Sigmoid colon (tissue), 7 donors: Measurements from ENCODE around the gene NOS1. TPM values are rescaled to one million over a fixed set of nuclear protein-coding genes. Genes with fewer than 3 reads are reported as not detected.

Source experiments
- DNase-seq: peaks from one replicate; pipeline ENCODE4 v3.0.0-alpha.2; 2019
- H3K27ac ChIP-seq, 4 donors: fragments of 200-600 bp; sonication (generic); one replicate each; pipeline ENCODE4 v1.5.1; 2016 to 2019; ENCODE audit warnings: mild to moderate bottlenecking in 1 of 4
- H3K27me3 ChIP-seq, 3 donors: fragments of 200-600 bp; sonication (generic); one replicate each; pipeline ENCODE4 v1.5.1; 2019; ENCODE audit warnings: mild to moderate bottlenecking in 1 of 3
- H3K36me3 ChIP-seq, 4 donors: fragments of 200-600 bp; sonication (generic); one replicate each; pipeline ENCODE4 v1.5.1; 2016 to 2019
- H3K4me1 ChIP-seq, 4 donors: fragments of 200-600 bp; sonication (generic); one replicate each; pipeline ENCODE4 v1.5.1; 2017 to 2019
- H3K4me3 ChIP-seq, 4 donors: fragments of 200-600 bp; sonication (generic); one replicate each; pipeline ENCODE4 v1.5.1; 2017 to 2019; ENCODE audit warnings: mild to moderate bottlenecking in 2 of 4, moderate library complexity in 1 of 4
- H3K9me3 ChIP-seq, 4 donors: fragments of 200-600 bp in 3 of 4; sonication (generic) in 3 of 4; one replicate each; pipeline versions ENCODE4 v1.5.1 to v1.6.1; 2013 to 2019
- EP300 ChIP-seq, 4 donors: sonication (generic); formaldehyde crosslinking; IDR thresholded peaks; one replicate each; pipeline ENCODE4 v1.6.1; 2017; ENCODE audit warnings: antibody characterized with exemption in 4 of 4
- POLR2A ChIP-seq, 2 donors: fragments of 450-650 bp; IDR thresholded peaks; one replicate each; pipeline ENCODE4 v1.6.1; 2016; ENCODE audit warnings: antibody characterized with exemption in 2 of 2, mild to moderate bottlenecking in 2 of 2, moderate library complexity in 2 of 2
- POLR2AphosphoS5 ChIP-seq, 4 donors: sonication (generic); formaldehyde crosslinking; IDR thresholded peaks; one replicate each; pipeline ENCODE4 v1.6.1; 2017; ENCODE audit warnings: antibody characterized with exemption in 4 of 4
- WGBS, 2 donors: extraction: QIAGEN DNeasy Blood & Tissue Kit; methylation state at CpG; one replicate each; pipeline ENCODE4 v1.1.7; 2013; 5-methylcytosine and 5-hydroxymethylcytosine counted together
- intact Hi-C: fragments of 100-400 bp; cut with DNase I; formaldehyde crosslinking; loops from one replicate; pipeline ENCODE4 v1.15.1; 2023
- polyA plus RNA-seq, 3 donors: library from polyadenylated mRNA; stranded (reverse); fragments of 200-250 nt; gene quantifications; one replicate each; pipeline ENCODE4 v1.2.3, GENCODE V29; 2013
- total RNA-seq, 4 donors: library from RNA; depleted of rRNA; stranded (reverse); fragments of >200 nt; gene quantifications; one replicate each; pipeline ENCODE4 v1.1.0, GENCODE V29; 2016
- TF ChIP-seq, protein P1 (sequence below), 4 experiments: fragments of 450-650 bp in 3 of 4; fragments of 200-600 bp in 1 of 4; IDR thresholded peaks; one replicate each; pipeline ENCODE4 v1.5.1; 2016 to 2019; ENCODE audit warnings: antibody characterized with exemption in 4 of 4, mild to moderate bottlenecking in 3 of 4, moderate library complexity in 2 of 4
- donor health status: healthy with polysubstance abuse.
- donor health status: Bipolar disorder and iron deficiency.
- donor health status: healthy.

NOS1 gene
- total and polyA plus RNA-seq, 7 donors: 1.6 to 14.7 (median 10.3) TPM; not detected in 2

- TF ChIP-seq POLR2A (IDR thresholded peaks at IDR 0.05) (no peak), POLR2AphosphoS5 (IDR thresholded peaks at IDR 0.05) (no peak), EP300 (IDR thresholded peaks at IDR 0.05) (no peak)
- TF ChIP-seq, protein P1, sequence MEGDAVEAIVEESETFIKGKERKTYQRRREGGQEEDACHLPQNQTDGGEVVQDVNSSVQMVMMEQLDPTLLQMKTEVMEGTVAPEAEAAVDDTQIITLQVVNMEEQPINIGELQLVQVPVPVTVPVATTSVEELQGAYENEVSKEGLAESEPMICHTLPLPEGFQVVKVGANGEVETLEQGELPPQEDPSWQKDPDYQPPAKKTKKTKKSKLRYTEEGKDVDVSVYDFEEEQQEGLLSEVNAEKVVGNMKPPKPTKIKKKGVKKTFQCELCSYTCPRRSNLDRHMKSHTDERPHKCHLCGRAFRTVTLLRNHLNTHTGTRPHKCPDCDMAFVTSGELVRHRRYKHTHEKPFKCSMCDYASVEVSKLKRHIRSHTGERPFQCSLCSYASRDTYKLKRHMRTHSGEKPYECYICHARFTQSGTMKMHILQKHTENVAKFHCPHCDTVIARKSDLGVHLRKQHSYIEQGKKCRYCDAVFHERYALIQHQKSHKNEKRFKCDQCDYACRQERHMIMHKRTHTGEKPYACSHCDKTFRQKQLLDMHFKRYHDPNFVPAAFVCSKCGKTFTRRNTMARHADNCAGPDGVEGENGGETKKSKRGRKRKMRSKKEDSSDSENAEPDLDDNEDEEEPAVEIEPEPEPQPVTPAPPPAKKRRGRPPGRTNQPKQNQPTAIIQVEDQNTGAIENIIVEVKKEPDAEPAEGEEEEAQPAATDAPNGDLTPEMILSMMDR (IDR thresholded peaks at IDR 0.05): no peak
Measured at GRCh38 chr12:117342682-117343081, 18.7 kb downstream of the NOS1 start.

GRCh38 chr12:117342247-117342646 lies 19.2 kb downstream of the NOS1 start:
- no peak for DNase-seq
- Histone ChIP-seq H3K4me1 (no peaks in the 10 kb centered on the region), H3K9me3 (no peaks in the 10 kb centered on the region), H3K36me3 (no peaks in the 10 kb centered on the region), H3K27ac (no peak overlapping the region), H3K4me3 (no peak overlapping the region), H3K27me3 (no peaks in the 10 kb centered on the region)
- intact Hi-C loops: no loop called here
- TF ChIP-seq, protein P1 (IDR thresholded peaks at IDR 0.05): no peak
- TF ChIP-seq EP300 (IDR thresholded peaks at IDR 0.05) (no peak), POLR2AphosphoS5 (IDR thresholded peaks at IDR 0.05) (no peak), POLR2A (IDR thresholded peaks at IDR 0.05) (no peak)
- WGBS, 2 donors: 77 to 83% methylated on average over 4 of the region's 4 CpGs

More at GRCh38 chr12:117342682-117343081, 18.7 kb downstream of the NOS1 start:
- H3K27me3 ChIP-seq: no peaks in the 10 kb centered on the region
- intact Hi-C loops: no loop called here
- WGBS, 2 donors: 5 to 20% methylated on average over 2 of the region's 2 CpGs
- H3K4me1 ChIP-seq: no peaks in the 10 kb centered on the region
- no peaks in the 10 kb centered on the region for H3K36me3 ChIP-seq
- H3K4me3 ChIP-seq: no peak overlapping the region
- H3K9me3 ChIP-seq: no peaks in the 10 kb centered on the region
- no peak for DNase-seq
- H3K27ac ChIP-seq: no peak overlapping the region

GRCh38 chr12:117339104-117339503 lies 22.3 kb downstream of the NOS1 start:
- Histone ChIP-seq H3K4me3 (no peak overlapping the region), H3K9me3 (no peaks in the 10 kb centered on the region), H3K36me3 (no peaks in the 10 kb centered on the region), H3K27me3 (peaks cover 0 to 11% (median 0%) of the 10 kb centered on the region in 3 donors), H3K27ac (no peak overlapping the region), H3K4me1 (peaks cover 0 to 11% (median 7%) of the 10 kb centered on the region in 4 donors)
- no peak for DNase-seq
- TF ChIP-seq POLR2A (IDR thresholded peaks at IDR 0.05): no peak
- no peak for TF ChIP-seq EP300 (IDR thresholded peaks at IDR 0.05)
- no peak for TF ChIP-seq POLR2AphosphoS5 (IDR thresholded peaks at IDR 0.05)
- TF ChIP-seq, protein P1 (IDR thresholded peaks at IDR 0.05): no peak
- intact Hi-C loops: no loop called here
- 45 to 46% methylated on average over 4 of the region's 4 CpGs for WGBS, 2 donors

DNA sequence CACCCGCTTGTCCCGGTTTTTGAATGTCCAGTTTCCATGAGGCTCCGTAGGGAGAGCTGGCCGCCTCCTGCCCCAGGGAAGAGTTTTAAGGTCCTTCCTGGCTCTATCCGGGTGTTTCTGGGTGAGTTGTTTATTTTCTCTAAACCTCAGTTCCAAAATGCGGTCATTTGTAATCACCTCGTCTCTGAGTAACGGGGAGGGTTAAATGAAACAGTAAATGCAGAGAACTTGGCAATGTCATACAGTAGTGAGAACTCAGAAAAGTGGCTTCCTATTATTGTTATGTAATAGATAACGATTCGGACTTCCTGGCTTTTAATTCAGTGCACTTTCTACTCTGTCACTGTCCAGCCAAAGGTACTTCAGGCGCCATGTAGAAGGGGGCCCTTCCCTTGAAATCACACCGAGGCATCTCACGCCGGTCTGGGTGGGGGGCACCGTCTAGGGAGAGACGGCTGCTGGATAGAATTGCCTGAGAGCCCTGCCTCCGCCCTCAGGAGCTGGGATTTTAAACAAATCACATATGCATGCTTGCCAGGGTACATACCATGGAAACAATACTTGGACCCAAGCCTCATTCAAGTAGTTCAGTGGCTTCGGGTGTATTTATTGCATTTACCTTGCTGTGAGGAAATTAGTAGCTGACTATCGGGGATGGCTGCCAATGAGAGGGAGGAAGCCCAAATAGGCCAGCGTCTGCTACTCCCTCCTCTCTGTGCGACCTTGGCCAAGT lies 26.4 kb downstream of the NOS1 start:
- intact Hi-C loops: no loop called here
- H3K4me3 ChIP-seq: peak overlapping the region in 2 of 4 donors; percentile 0 to 1
- WGBS, 2 donors: 47 to 51% methylated on average over 21 of the region's 21 CpGs

More for the DNA sequence above, 26.4 kb downstream of the NOS1 start:
- TF ChIP-seq POLR2AphosphoS5 (IDR thresholded peaks at IDR 0.05) (no peak), POLR2A (IDR thresholded peaks at IDR 0.05) (no peak), EP300 (IDR thresholded peaks at IDR 0.05) (no peak)
- TF ChIP-seq, protein P1 (IDR thresholded peaks at IDR 0.05): no peak
- peaks cover 0 to 11% (median 7%) of the 10 kb centered on the region in 4 donors for H3K4me1 ChIP-seq
- peaks cover 0 to 41% (median 17%) of the 10 kb centered on the region in 3 donors for H3K27me3 ChIP-seq
- no peak for DNase-seq
- H3K27ac ChIP-seq: no peak overlapping the region
- H3K9me3 ChIP-seq: no peaks in the 10 kb centered on the region
- no peaks in the 10 kb centered on the region for H3K36me3 ChIP-seq
